A549 (cell line): ENCODE data around the gene CYP2A13. TPM values are rescaled to one million over a fixed set of nuclear protein-coding genes. Genes with fewer than 3 reads are reported as not detected.
A peak's percentile ranks its signal among the peaks of the same experiment; 100 is the strongest.
"Not testable (repeated sequence)": the region's sequence is repeated elsewhere in the genome, so short reads cannot be mapped to it uniquely, and the experiment has no call there.

Experiments
- ATAC-seq, 2 experiments: fragments of 200-7000 bp in 1 of 2; fragments of >200 bp in 1 of 2; cut with Nextera tagmentation in 1 of 2; cut with Tn5 transposase in 1 of 2; 3 replicates each; pipeline versions ENCODE4 v1.8.0 to v1.9.1; 2018 to 2020; ENCODE audit warnings: mild to moderate bottlenecking in 1 of 2, moderate library complexity in 1 of 2
- CTCF ChIA-PET: fragments of 300-600 bp; sonication (Branson Sonifier 250); formaldehyde crosslinking; extraction: SDS; loops from one replicate; lab custom pipeline; 2021; ENCODE audit warnings: antibody characterized with exemption, inconsistent platforms; lab: Yijun Ruan, JAX
- POLR2A ChIA-PET: fragments of 350-600 bp; formaldehyde crosslinking; extraction: SDS; loops from one replicate; lab custom pipeline; 2021; ENCODE audit warnings: antibody characterized with exemption, inconsistent platforms; lab: Yijun Ruan, JAX
- DNase-seq, 2 experiments: peaks; one replicate each; pipeline versions ENCODE4 v3.0.0 to v3.0.0-alpha.2; 2011 to 2016; ENCODE audit warnings: low read depth in 1 of 2, low spot score in 1 of 2
- FAIRE-seq: peaks from 2 replicates; lab custom pipeline; 2011; peaks lifted over from hg19 to GRCh38; lab: Jason Lieb, UNC
- H3K27ac ChIP-seq, 2 experiments: fragments of >200 bp; sonication (Bioruptor Twin); formaldehyde crosslinking; 3 replicates each; pipeline ENCODE4 v1.5.1; 2016 to 2017
- H3K4me1 ChIP-seq: fragments of >200 bp; sonication (Bioruptor Twin); formaldehyde crosslinking; 3 replicates; pipeline ENCODE4 v1.6.1; 2016
- H3K4me2 ChIP-seq: fragments of >200 bp; sonication (Bioruptor Twin); formaldehyde crosslinking; 3 replicates; pipeline ENCODE4 v1.6.1; 2016
- H3K4me3 ChIP-seq: fragments of >200 bp; sonication (Bioruptor Twin); formaldehyde crosslinking; 3 replicates; pipeline ENCODE4 v1.5.1; 2016
- H3K9me3 ChIP-seq: fragments of >200 bp; sonication (Bioruptor Twin); formaldehyde crosslinking; 3 replicates; pipeline ENCODE4 v1.6.1; 2016
- CHD2 ChIP-seq: fragments of 150-350 bp; IDR thresholded peaks from 2 replicates; pipeline ENCODE4 v1.6.1; 2014; ENCODE audit warnings: low read length; ENCODE audit not compliant: partially characterized antibody
- EHF ChIP-seq: fragments of 250-450 bp; sonication (Bioruptor Pico); IDR thresholded peaks from 2 replicates; pipeline ENCODE4 v1.5.0; 2020; ENCODE audit warnings: mild to moderate bottlenecking
- EP300 ChIP-seq, 2 experiments: fragments of >200 bp; sonication (Bioruptor Twin); formaldehyde crosslinking; IDR thresholded peaks; 2 replicates in 1 of 2; 3 replicates in 1 of 2; pipeline ENCODE4 v1.6.1; 2016 to 2017
- FOXS1 ChIP-seq: fragments of 250-450 bp; sonication (Bioruptor Pico); IDR thresholded peaks from 2 replicates; pipeline ENCODE4 v1.5.0; 2020; ENCODE audit warnings: mild to moderate bottlenecking, moderate library complexity
- GATA3 ChIP-seq: IDR thresholded peaks from 2 replicates; pipeline ENCODE4 v1.6.1; 2012; ENCODE audit warnings: borderline replicate concordance
- HEYL ChIP-seq: fragments of 250-450 bp; sonication (Bioruptor Pico); IDR thresholded peaks from 2 replicates; pipeline ENCODE4 v1.8.0; 2021; ENCODE audit warnings: mild to moderate bottlenecking, moderate library complexity
- HOXB13 ChIP-seq: fragments of 250-450 bp; sonication (Bioruptor Pico); IDR thresholded peaks from 2 replicates; pipeline ENCODE4 v1.5.0; 2020; ENCODE audit warnings: low read depth, mild to moderate bottlenecking, moderate library complexity
- JUN ChIP-seq, 2 experiments: fragments of >200 bp; sonication (Bioruptor Twin); formaldehyde crosslinking; IDR thresholded peaks; 2 replicates in 1 of 2; 3 replicates in 1 of 2; pipeline ENCODE4 v1.6.1; 2016 to 2017
- KDM1A ChIP-seq: fragments of 200-600 bp; sonication (generic); IDR thresholded peaks from 2 replicates; pipeline ENCODE4 v1.6.1; 2016; ENCODE audit warnings: low read depth, mild to moderate bottlenecking
- KDM5A ChIP-seq: fragments of 200-600 bp; sonication (generic); IDR thresholded peaks from 2 replicates; pipeline ENCODE4 v1.6.1; 2016; ENCODE audit warnings: antibody characterized with exemption, mild to moderate bottlenecking
- MAFK ChIP-seq: fragments of 450-650 bp; IDR thresholded peaks from 2 replicates; pipeline ENCODE4 v1.6.1; 2014; ENCODE audit not compliant: partially characterized antibody
- MAX ChIP-seq: IDR thresholded peaks from 2 replicates; pipeline ENCODE4 v1.6.1; 2012
- MAZ ChIP-seq: fragments of 150-350 bp; IDR thresholded peaks from 2 replicates; pipeline ENCODE4 v1.6.1; 2014; ENCODE audit warnings: antibody characterized with exemption, low read depth, low read length, borderline replicate concordance
- MYC ChIP-seq: IDR thresholded peaks from 2 replicates; pipeline ENCODE4 v1.6.1; 2012; ENCODE audit warnings: mild to moderate bottlenecking, inconsistent platforms, low read length, improper control_type of control experiment, borderline replicate concordance
- RAD21 ChIP-seq, 2 experiments: fragments of >200 bp in 1 of 2; sonication (Bioruptor Twin) in 1 of 2; formaldehyde crosslinking in 1 of 2; IDR thresholded peaks in 1 of 2; conservative IDR thresholded peaks in 1 of 2; 2 replicates in 1 of 2; 3 replicates in 1 of 2; pipeline ENCODE4 v1.6.1; 2012 to 2018; ENCODE audit warnings: inconsistent platforms in 1 of 2
- RCOR1 ChIP-seq: fragments of 150-350 bp; IDR thresholded peaks from 2 replicates; pipeline ENCODE4 v1.6.1; 2014; ENCODE audit warnings: antibody characterized with exemption, low read length, low read depth
- RFX5 ChIP-seq: fragments of 450-650 bp; IDR thresholded peaks from 2 replicates; pipeline ENCODE4 v1.7.1; 2014; ENCODE audit warnings: antibody characterized with exemption, mild to moderate bottlenecking, moderate library complexity
- SMC3 ChIP-seq: fragments of >200 bp; sonication (Bioruptor Twin); formaldehyde crosslinking; IDR thresholded peaks from 3 replicates; pipeline ENCODE4 v1.6.1; 2018; ENCODE audit warnings: inconsistent platforms
- SREBF2 ChIP-seq: fragments of 450-650 bp; IDR thresholded peaks from 2 replicates; pipeline ENCODE4 v1.6.1; 2014; ENCODE audit warnings: mild to moderate bottlenecking, moderate library complexity
- ZC3H11A ChIP-seq: fragments of 450-650 bp; IDR thresholded peaks from 2 replicates; pipeline ENCODE4 v1.6.1; 2014; ENCODE audit warnings: antibody characterized with exemption, mild to moderate bottlenecking
- WGBS: methylation state at CpG from one replicate; pipeline ENCODE4 v1.1.6; 2017; ENCODE audit errors: missing lambda C conversion rate; 5-methylcytosine and 5-hydroxymethylcytosine counted together
- polyA plus RNA-seq, 4 experiments: library from polyadenylated mRNA; depleted of rRNA in 3 of 4; stranded (reverse); fragments of >200 nt; fragmentation: RNase III in 1 of 4; extraction: RNeasy Plus Mini Kit Qiagen cat#74134 plus additional on column Dnase treatment in 1 of 4; gene quantifications; 2 replicates in 3 of 4; 3 replicates in 1 of 4; pipeline ENCODE4 v1.2.3, GENCODE V29; 2011 to 2017
- TF ChIP-seq, protein P1 (sequence below): fragments of >200 bp; sonication (Bioruptor Twin); formaldehyde crosslinking; IDR thresholded peaks from 2 replicates; pipeline ENCODE4 v1.6.1; 2016
- TF ChIP-seq, protein P2 (sequence below): fragments of 150-350 bp; IDR thresholded peaks from 2 replicates; pipeline ENCODE4 v1.6.1; 2014; ENCODE audit warnings: low read depth, mild to moderate bottlenecking, low read length

The CYP2A13 gene
- polyA plus RNA-seq, 2 of the 4 experiments (the other 2 are of a cell fraction) = not detected

- ATAC-seq, H3K27ac ChIP-seq, H3K4me3 ChIP-seq, H3K9me3 ChIP-seq, FAIRE-seq, H3K4me2 ChIP-seq, DNase-seq, H3K4me1 ChIP-seq: not testable (repeated sequence)
- CTCF ChIA-PET = interaction anchor here (0.8 to 1.1 kb wide), 2 partner anchors 12 to 28 kb away, joined by 4 to 5 read pairs; no protein-coding TSS in a partner anchor
- 57% methylated on average over 7 of the region's 7 CpGs for WGBS
- POLR2A ChIA-PET = interaction anchor here (0.6 kb wide), 1 partner anchor 107 kb away, joined by 3 read pairs; no protein-coding TSS in a partner anchor
Measured at GRCh38 chr19:41052162-41052561, 36.1 kb upstream of the CYP2A13 start.

GRCh38 chr19:41053331-41053730, 34.9 kb upstream of the CYP2A13 start:
- ATAC-seq, H3K4me3 ChIP-seq, H3K27ac ChIP-seq, POLR2A ChIA-PET, DNase-seq, H3K4me1 ChIP-seq, H3K4me2 ChIP-seq, H3K9me3 ChIP-seq: not testable (repeated sequence)
- 42% methylated on average over 10 of the region's 10 CpGs for WGBS
- CTCF ChIA-PET = interaction anchor here (0.7 kb wide), 1 partner anchor 551 kb away, joined by 3 read pairs; no protein-coding TSS in a partner anchor
- peak; percentile 43 for FAIRE-seq

- FAIRE-seq (peak; percentile 99), DNase-seq (peak; percentile 69), ATAC-seq (peak; percentile 65 to 94; a peak in 5 of 6 replicates)
- Histone ChIP-seq H3K4me2 (peak overlapping the region; percentile 29), H3K4me1 (no peaks in the 10 kb centered on the region), H3K27ac (no peak overlapping the region), H3K4me3 (no peak overlapping the region), H3K9me3 (0 out of 3 replicates have a peak, but pooled peaks cover 11% of the 10 kb centered on the region)
- CTCF ChIA-PET = interaction anchor here (0.8 to 2.2 kb wide), 6 partner anchors 20 to 244 kb away, joined by 3 to 8 read pairs (median 3); partner anchors contain the start of gene CYP2F1
- TF ChIP-seq MAZ = no peak
- TF ChIP-seq KDM5A = no peak
- TF ChIP-seq SREBF2 = no peak
- no peak for TF ChIP-seq RAD21 (conservative IDR thresholded peaks at IDR 0.05 in 1 of 2, IDR thresholded peaks at IDR 0.05 in 1 of 2)
- TF ChIP-seq JUN (IDR thresholded peaks at IDR 0.05) = no peak
- TF ChIP-seq EHF (CRISPR knock-in tag) = no peak
- TF ChIP-seq, protein P1, sequence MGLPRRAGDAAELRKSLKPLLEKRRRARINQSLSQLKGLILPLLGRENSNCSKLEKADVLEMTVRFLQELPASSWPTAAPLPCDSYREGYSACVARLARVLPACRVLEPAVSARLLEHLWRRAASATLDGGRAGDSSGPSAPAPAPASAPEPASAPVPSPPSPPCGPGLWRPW = no peak
- no peak for TF ChIP-seq FOXS1 (CRISPR knock-in tag)
- TF ChIP-seq MAFK = no peak
- TF ChIP-seq, protein P2, sequence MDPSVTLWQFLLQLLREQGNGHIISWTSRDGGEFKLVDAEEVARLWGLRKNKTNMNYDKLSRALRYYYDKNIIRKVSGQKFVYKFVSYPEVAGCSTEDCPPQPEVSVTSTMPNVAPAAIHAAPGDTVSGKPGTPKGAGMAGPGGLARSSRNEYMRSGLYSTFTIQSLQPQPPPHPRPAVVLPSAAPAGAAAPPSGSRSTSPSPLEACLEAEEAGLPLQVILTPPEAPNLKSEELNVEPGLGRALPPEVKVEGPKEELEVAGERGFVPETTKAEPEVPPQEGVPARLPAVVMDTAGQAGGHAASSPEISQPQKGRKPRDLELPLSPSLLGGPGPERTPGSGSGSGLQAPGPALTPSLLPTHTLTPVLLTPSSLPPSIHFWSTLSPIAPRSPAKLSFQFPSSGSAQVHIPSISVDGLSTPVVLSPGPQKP = no peak
- no peak for TF ChIP-seq KDM1A
- TF ChIP-seq CHD2 = no peak
- TF ChIP-seq HEYL (CRISPR knock-in tag) = no peak
- no peak for TF ChIP-seq HOXB13 (CRISPR knock-in tag)
- 53% methylated on average over 7 of the region's 7 CpGs for WGBS
- POLR2A ChIA-PET = no interaction called here
Measured at GRCh38 chr19:41064974-41065569, 23.2 kb upstream of the CYP2A13 start.

DNA sequence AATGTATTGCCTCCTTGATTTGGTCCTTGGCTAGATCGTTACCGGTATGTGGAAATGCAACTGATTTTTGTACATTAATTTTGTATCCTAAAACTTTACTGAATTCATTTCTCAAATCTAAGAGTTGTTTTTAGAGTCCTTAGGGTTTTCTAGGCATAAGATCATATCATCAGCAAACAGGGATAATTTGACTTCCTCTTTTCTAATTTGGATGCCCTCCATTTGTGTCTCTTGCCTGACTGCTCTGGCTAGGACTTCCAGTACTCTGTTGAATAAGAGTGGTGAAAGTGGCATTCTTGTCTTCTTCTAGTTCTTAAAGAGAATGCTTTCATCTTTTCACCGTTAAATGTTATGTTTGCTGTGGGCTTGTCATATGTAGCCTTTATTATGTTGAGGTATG, 12.0 kb upstream of the CYP2A13 start:
- Histone ChIP-seq H3K27ac (no peak overlapping the region), H3K4me3 (no peak overlapping the region), H3K4me2 (no peak overlapping the region), H3K9me3 (peaks cover 15% of the 10 kb centered on the region; the same call in 2 of the 3 replicates), H3K4me1 (no peaks in the 10 kb centered on the region)
- DNase-seq (no peak), FAIRE-seq (no peak), ATAC-seq (no peak; a peak in 1 of 6 replicates)
- 64% methylated on average over 3 of the region's 3 CpGs for WGBS
- ChIA-PET POLR2A (no interaction called here), CTCF (no interaction called here)
- TF ChIP-seq SMC3 = no peak
- TF ChIP-seq GATA3 = no peak
- no peak for TF ChIP-seq MYC
- TF ChIP-seq RFX5 = no peak
- no peak for TF ChIP-seq EP300 (IDR thresholded peaks at IDR 0.05)
- no peak for TF ChIP-seq ZC3H11A
- TF ChIP-seq RCOR1 = no peak
- TF ChIP-seq MAX = no peak
